Measurements from ENCODE around the gene RGMB.

GRCh38 chr5:98796197-98796972 is 22.9 kb downstream of the RGMB start:
- no peak for TF ChIP-seq EZH2 (IDR thresholded peaks at IDR 0.05; ENCODE audit: borderline replicate concordance, insufficient read depth, low read depth, low read length, poor library complexity, severe bottlenecking)
- TF ChIP-seq, protein P1, sequence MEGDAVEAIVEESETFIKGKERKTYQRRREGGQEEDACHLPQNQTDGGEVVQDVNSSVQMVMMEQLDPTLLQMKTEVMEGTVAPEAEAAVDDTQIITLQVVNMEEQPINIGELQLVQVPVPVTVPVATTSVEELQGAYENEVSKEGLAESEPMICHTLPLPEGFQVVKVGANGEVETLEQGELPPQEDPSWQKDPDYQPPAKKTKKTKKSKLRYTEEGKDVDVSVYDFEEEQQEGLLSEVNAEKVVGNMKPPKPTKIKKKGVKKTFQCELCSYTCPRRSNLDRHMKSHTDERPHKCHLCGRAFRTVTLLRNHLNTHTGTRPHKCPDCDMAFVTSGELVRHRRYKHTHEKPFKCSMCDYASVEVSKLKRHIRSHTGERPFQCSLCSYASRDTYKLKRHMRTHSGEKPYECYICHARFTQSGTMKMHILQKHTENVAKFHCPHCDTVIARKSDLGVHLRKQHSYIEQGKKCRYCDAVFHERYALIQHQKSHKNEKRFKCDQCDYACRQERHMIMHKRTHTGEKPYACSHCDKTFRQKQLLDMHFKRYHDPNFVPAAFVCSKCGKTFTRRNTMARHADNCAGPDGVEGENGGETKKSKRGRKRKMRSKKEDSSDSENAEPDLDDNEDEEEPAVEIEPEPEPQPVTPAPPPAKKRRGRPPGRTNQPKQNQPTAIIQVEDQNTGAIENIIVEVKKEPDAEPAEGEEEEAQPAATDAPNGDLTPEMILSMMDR (IDR thresholded peaks at IDR 0.05): peak; percentile 85

Data from B cell (primary cell).